Left hindlimb (tissue), 1 donor: Measurements from ENCODE around the gene CDK1.
"Not testable (repeated sequence)": the region's sequence is repeated elsewhere in the genome, so short reads cannot be mapped to it uniquely, and the experiment has no call there.

Experiments used
- DNase-seq: peaks from one replicate; pipeline ENCODE4 v3.0.0-alpha.2; 2018

Gene CDK1

DNA sequence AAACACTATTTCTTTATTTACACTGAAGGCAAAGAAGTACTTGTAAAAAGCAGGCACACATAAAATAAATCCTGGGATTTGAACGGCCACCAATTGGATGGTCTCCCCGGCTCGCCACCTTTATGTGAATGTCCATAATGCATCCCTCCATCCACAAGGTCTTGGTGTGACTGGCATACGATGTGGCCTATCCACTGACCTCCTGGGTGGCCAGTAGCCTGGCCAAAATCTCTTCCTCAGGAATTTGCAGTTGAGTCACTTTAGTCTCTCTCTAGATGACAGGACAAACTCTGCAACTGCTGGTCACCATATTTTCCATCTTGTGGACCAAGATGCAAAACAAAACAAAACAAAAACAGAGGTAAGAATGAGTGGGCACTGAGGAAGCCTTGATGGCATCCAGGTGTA, 39.1 kb downstream of the CDK1 start:
- no peak for DNase-seq

DNA sequence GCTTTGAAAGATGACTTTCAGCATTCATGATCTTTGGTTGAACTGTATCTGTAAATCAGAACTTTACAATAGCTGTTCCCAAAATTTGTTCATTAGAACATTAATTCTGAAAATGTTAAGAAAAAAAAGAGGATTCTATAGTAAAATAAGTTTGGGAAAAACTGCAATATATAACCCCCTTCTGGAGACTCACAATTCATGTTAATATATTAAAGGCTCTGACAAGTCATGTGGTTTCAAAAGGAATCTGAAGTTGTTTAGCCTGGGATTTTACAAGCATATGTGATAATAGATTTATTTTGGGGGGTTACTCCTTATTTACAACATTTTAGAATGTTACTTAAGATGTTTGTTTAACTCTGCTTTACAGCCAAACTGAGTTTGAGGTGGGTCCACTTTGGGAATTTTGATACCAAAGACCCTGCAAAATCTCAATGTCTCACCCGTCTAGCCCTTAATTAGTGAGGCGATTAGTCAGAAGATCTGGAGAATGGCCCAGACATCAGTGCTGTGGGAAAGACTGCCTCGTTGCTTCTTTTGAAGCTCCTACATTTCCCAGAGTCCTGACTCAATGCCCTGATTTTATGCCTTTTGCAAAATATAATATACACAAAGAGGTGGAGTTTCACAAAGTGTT, 40.0 kb downstream of the CDK1 start:
- DNase-seq: no peak

DNA sequence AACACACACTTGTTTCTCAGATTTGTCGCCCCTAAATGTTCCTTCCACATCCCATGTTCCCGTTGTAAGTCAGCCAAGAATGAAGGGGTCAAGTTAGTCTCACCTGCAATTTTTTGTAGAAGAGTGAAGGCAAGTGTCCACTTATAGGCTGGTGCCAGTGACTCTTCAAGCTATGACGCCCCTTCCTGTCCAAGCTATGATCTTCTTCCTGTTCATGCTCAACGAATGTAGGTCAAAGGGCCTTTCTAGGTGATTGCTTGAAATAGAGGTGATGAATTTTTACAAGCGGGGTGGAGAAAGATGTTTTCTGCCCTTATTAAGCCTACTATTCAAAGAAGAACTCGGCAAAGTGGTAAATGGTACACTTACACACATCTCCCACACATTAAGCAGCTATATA, 41.0 kb downstream of the CDK1 start:
- DNase-seq: no peak

DNA sequence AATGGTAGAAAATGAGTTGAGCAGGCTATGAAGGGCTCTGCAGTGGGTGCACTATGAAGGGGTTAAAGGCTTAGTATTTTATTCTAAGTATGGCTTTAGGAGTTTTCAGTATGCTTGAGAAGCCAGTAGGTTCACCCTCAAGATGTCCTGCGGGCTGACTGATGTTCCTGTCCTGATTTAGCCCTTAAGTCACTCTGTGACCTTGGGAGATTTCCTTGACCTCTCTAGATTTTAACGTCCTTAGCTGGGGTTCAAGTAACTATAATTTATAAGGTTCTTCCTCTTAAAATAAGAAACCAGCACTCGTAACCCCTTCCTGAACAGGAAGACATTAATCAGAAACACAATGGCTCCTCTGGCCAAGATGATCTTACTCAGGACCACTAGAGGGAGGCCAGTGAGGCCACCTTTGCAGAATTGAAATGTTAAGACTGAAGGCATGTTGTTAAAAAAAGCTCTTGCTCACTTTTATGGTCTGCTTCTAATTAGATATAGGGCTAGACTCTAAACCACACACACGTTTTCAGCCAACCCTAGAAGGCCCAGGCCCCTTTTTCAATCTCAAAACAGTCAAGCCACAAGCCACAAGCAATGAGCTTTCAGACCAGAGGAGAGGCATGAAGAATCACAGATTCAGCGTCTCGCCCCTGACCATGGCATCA, 41.9 kb downstream of the CDK1 start:
- DNase-seq: peak; percentile 45

DNA sequence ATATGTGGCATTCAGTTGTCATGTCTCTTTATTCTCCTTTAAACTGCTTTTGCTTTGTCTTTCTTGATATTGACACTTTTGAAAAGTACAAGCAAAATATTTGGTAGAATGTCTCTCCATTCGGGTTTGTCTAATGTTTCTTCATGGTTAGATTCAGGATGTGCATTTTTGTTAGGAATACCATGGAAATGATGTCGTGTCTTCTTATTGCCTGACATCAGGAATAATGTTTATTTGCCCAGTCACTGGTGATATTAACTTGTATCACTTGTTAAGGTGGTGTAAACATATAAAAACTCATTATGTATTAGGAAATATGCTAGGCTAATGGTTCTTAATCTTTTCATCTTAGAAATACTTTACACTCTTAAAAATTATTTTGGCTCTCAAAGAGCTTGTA, 43.4 kb downstream of the CDK1 start:
- no peak for DNase-seq

DNA sequence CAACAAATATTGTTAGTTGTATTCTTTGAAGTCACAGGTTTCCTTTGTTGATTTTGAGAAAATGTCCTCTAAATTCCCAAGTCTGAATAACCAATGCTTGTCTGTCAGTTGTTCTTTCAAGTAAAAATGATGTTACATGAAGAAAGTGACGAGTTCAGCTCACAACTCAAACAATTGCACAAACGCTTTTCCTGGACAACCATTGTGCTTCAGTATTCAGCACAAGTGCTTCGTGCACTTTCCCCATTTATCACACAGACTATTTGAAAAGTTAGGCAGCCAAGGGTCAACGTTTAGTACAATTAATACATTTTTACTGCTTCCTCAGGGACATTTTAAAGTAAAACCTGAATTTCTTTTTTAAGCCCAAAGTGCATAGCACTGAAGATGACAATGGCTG, 44.5 kb downstream of the CDK1 start:
- no peak for DNase-seq

DNA sequence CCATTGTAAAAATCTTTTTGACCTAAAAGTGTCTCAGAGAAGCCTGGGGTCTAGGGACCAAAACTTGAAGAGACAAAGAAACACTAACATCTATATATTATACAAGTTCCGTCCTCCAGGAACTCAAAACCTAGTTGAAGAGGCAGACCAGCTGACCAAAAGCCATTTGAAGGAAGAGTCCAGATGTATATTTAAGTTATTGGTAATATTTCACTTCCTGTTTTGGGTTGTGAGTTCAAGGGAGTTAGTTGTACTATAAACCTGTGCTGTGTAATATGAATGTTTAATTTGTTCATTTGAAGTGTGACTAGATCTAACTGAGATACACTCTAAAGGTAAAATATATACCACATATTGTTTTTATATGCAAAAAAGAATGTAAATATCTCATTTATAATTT, 45.0 kb downstream of the CDK1 start:
- DNase-seq: no peak

DNA sequence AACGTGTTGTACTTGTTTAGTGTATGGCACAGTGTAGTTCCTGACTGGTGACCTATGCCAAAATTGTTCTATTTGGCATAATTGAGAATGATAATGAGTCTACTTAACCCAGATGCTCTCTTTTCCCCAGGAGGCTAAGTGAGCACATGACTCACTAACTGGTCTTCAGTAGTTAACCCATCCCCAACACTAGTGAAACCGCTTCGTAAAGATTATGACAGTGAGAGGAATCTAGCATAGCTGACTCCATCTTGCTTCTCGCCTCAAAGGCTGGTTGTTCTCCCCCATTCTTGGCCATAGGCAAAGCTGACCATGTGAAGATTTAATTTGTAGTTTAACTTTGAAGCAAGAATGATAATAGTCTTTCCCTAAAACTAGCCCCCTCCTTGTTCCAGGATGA, 47.2 kb downstream of the CDK1 start:
- no peak for DNase-seq

DNA sequence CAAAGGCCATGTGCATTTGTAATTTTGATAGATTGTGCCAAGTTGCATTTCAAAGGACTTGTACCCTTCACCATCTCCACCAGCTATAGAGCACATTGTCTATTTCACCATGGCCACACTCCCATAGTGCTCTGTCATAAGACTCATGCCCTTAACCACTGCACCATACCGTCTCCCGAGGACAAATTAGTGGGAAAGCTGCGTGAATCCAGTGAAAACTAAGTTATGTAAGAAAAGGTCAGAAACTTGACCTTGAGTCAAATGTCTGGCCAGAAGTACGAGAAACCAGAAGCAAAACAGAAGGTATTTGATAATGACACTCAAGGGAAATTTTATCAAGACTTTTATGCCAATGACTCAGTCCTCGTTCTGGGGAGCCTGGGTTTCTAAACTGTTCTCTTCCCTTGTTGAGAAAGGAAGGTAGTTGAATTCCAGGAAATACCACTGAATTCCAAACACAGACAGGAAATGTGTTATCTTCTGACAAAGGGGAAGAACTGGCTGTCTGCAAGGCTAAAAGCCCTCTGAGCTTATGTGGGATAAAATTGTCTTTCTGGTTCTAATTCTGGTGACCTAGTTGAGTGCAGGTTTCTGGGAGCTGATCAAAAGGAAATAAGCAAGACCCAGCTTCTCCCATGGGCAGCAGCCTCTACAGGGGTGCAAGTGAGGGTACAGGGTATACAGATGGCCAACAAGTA, 49.7 kb downstream of the CDK1 start:
- DNase-seq: no peak

DNA sequence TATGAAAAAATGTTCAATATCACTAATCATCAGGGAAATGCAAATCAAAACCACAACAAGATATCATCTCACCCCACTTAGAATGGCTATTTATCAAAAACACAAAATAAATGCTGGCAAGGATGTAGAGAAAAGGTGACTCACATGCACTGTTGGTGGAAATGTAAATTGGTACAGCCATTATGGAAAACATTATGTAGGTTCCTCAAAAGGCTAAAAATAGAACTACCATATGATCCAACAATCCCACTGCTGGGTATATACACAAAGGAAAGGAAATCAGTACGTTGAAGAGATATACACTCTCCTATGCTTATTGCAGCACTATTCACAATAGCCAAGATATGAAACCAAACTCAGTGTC, 50.2 kb downstream of the CDK1 start:
- no peak for DNase-seq

DNA sequence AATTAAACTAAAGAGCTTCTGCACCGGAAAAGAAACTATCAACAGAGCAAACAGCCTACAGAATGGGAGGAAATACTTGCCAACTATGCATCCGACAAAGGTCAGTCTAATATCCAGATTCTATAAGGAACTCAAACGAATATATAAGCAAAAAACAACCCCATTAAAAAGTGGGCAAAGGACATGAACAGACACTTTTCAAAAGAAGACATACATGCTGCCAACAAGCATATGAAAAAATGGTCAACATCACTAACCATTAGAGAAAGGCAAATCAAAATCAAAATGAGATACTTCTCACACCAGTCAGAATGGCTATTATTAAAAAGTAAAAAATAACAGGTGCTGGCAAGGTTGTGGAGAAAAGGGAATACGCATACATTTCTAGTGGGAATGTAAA, 53.9 kb downstream of the CDK1 start:
- DNase-seq: not testable (repeated sequence)

DNA sequence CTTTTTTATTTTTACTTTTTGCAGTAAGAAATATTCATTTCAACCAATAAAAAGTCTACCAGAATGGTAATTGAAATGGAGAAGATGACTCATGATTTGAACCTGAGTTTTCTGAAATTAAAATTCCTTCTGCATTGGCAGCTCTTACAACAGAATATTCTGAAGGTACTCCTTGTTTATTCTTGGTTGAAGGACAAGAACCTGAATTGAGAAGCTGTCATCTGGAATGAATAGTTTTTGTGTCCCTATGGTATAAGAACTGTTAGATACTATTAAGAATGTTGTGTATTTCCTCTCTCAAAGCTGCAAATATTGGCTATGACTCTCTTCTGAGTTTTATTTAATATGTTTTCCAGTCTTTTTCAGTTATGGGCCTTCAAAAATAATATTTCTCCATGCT, 56.1 kb downstream of the CDK1 start:
- no peak for DNase-seq

DNA sequence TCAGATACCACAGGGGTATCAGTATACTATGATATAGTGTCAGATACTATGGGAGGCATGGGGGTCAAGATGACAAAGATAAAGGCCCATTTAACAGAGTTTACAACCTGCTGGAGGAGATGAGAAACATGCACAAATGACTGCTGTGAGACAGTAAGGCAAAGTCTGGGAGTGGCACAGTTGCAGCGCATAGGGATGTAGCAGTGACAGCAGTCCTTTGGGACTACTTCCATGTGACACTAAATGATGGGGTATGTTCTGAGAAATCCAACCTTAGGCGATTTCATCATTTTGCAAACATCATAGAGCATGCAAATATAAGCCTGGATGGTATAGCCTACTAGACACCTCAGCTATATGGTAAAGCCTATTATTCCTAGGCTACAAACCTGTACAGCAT, 56.8 kb downstream of the CDK1 start:
- DNase-seq: no peak

DNA sequence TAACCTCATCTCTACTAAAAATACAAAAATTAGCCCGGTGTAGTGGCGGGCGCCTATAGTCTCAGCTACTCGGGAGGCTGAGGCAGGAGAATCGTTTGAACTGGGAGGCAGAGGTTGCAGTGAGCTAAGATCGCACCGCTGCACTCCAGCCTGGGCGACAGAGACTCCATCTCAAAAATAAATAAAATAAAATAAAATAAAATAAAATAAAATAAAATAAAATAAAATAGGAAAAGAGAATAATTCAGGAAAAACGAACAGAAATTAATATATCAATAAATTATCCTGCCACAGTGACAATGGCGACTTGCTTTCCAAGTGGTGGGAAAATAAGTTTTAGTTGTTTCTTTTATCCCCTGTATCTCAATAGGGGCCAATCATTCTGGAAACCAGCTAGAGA, 62.9 kb downstream of the CDK1 start:
- not testable (repeated sequence) for DNase-seq

DNA sequence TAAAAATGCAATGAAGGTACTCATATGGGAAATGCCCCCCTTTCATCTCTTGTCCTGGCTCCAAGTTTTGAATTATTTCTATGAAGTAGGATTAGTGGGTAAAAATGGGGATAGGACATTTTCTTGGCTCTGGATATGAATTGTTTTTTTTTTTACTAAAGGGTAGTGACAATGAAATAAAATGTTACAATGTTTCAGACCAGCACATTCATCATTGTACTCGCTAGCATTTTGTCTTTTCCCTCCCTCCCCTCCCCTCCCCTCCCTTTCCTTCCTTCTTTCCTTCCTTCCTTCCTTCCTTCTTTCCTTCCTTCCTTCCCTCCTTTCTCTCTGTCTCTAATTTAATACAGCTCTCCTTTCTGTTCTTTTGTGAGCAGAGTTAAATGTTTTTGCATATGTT, 64.4 kb downstream of the CDK1 start:
- no peak for DNase-seq
